H1 (cell line): Measurements from ENCODE around the gene KCNK3. TPM values are rescaled to one million over a fixed set of nuclear protein-coding genes. Genes with fewer than 3 reads are reported as not detected.

Experiments
- CBX5 ChIP-seq: fragments of 300-800, 300-1000 bp; sonication (generic); IDR thresholded peaks from 2 replicates; pipeline ENCODE4 v1.7.1; 2016; ENCODE audit warnings: antibody characterized with exemption, low read length, low read depth
- EGR1 ChIP-seq: IDR thresholded peaks from 2 replicates; pipeline ENCODE4 v1.6.1; 2011; ENCODE audit warnings: low read depth, low read length, borderline replicate concordance
- TAF1 ChIP-seq: IDR thresholded peaks from 2 replicates; pipeline ENCODE4 v1.6.1; 2011; ENCODE audit warnings: mild to moderate bottlenecking, low read depth, low read length
- TAF7 ChIP-seq: optimal IDR thresholded peaks from 2 replicates; pipeline ENCODE3; 2011; ENCODE audit warnings: low read depth, mild to moderate bottlenecking, inconsistent platforms, low read length, moderate library complexity, borderline replicate concordance
- polyA plus RNA-seq, 7 experiments: library from polyadenylated mRNA; depleted of rRNA in 3 of 7; stranded (reverse) in 5 of 7; unstranded in 2 of 7; fragments of >200 nt in 5 of 7; fragments of 200-250 nt in 2 of 7; gene quantifications; 1 replicate in 5 of 7; 2 replicates in 1 of 7; 4 replicates in 1 of 7; pipeline versions ENCODE4 v1.2.1 to v1.2.3, GENCODE V29; 2011 to 2013; ENCODE audit warnings: missing spikeins in 2 of 7, mixed read lengths in 2 of 7
- total RNA-seq: library from RNA; stranded (reverse); fragmentation: NEBNext Ultra II Directional; extraction: Animal tissue kit (Norgen Biotek cat#: 25700); gene quantifications from 2 replicates; pipeline ENCODE4 v1.2.1, GENCODE V29; 2021

KCNK3 gene
- total and polyA plus RNA-seq, 2 of the 8 experiments (the other 6 are each of a cell fraction or from before 2014, with no cell fraction given): 0.29 to 0.30 TPM

DNA sequence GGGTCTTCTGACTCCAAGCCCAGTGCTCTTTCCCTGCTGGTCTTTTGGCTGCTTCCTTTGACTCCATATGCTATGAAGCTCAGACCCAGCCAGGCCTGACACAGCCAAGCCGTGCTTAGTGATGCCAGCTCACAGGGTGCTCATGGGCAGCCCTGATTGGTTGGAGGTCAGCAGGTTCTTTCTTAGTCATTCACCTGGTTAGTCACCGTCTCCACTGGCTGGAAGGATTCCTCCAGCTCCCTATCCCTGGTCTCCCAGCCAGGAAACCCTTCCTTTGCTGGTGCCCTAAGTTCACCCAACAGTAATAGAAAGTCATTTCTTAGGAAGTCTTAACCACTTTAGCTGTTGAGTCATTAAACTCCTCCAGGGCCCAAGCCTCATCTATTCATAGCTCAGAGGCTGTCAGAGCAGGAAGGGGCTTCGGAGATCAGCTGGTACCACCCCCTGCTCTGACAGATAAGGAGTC lies 3.9 kb downstream of the KCNK3 start (continued):
- TF ChIP-seq TAF1: no peak
- TF ChIP-seq CBX5: no peak
- no peak for TF ChIP-seq EGR1
- TF ChIP-seq TAF7: no peak
